IMR-90 (cell line): ENCODE data around the gene BFSP1. TPM values are rescaled to one million over a fixed set of nuclear protein-coding genes. Genes with fewer than 3 reads are reported as not detected.

Experiments
- ATAC-seq: fragments of 200-7000 bp; cut with Tn5 transposase; 2 replicates; pipeline ENCODE4 v1.9.1; 2020; ENCODE audit warnings: low read depth, mild to moderate bottlenecking, moderate library complexity
- BruUV-seq: library from RNA; stranded (reverse); fragments of 400-500 nt; replicated peaks from 2 replicates; lab custom pipeline; 2021; lab: Mats Ljungman, UMichigan
- CTCF ChIA-PET: fragments of 300-600 bp; formaldehyde crosslinking; extraction: SDS; loops from one replicate; lab custom pipeline; 2021; ENCODE audit warnings: antibody characterized with exemption; lab: Yijun Ruan, JAX
- POLR2A ChIA-PET: fragments of 300-600 bp; sonication (Branson Sonifier 250); formaldehyde crosslinking; loops from one replicate; lab custom pipeline; 2022; ENCODE audit warnings: antibody characterized with exemption; ENCODE audit not compliant: unreplicated experiment; lab: Charles Lee
- DNase-seq: peaks from one replicate; pipeline ENCODE4 v3.0.0; 2013
- H2AFZ ChIP-seq: replicated peaks from 2 replicates; pipeline ENCODE3; 2013; ENCODE audit warnings: low read length, mild to moderate bottlenecking; ENCODE audit not compliant: poor library complexity
- H2AK5ac ChIP-seq: 2 replicates; pipeline ENCODE4 v1.6.1; 2013; ENCODE audit warnings: low read depth, low read length, inconsistent platforms
- H2AK9ac ChIP-seq: replicated peaks from 2 replicates; pipeline ENCODE3; 2013; ENCODE audit warnings: mild to moderate bottlenecking, low read depth, low read length, moderate library complexity; ENCODE audit not compliant: poor library complexity
- H2BK120ac ChIP-seq: 2 replicates; pipeline ENCODE4 v1.6.1; 2013; ENCODE audit warnings: low read depth, low read length, inconsistent platforms
- H2BK15ac ChIP-seq: 3 replicates; pipeline ENCODE4 v1.6.1; 2013; ENCODE audit warnings: low read depth, low read length, inconsistent platforms
- H2BK20ac ChIP-seq: 2 replicates; pipeline ENCODE4 v1.6.1; 2013; ENCODE audit warnings: low read depth, mild to moderate bottlenecking, inconsistent platforms, low read length, moderate library complexity
- H2BK5ac ChIP-seq: 2 replicates; pipeline ENCODE4 v1.6.1; 2013; ENCODE audit warnings: mild to moderate bottlenecking, low read depth, low read length, inconsistent platforms; ENCODE audit not compliant: poor library complexity, severe bottlenecking
- H3K14ac ChIP-seq: replicated peaks from 2 replicates; pipeline ENCODE4 v1.6.1; 2013; ENCODE audit warnings: low read depth, low read length, inconsistent platforms
- H3K18ac ChIP-seq: 2 replicates; pipeline ENCODE4 v1.6.1; 2013; ENCODE audit warnings: low read depth, low read length, control low read depth
- H3K23ac ChIP-seq: 2 replicates; pipeline ENCODE4 v1.6.1; 2013; ENCODE audit warnings: low read depth, low read length, inconsistent platforms
- H3K27ac ChIP-seq: 2 replicates; pipeline ENCODE4 v1.5.1; 2013; ENCODE audit warnings: mild to moderate bottlenecking, control low read depth, low read length; ENCODE audit not compliant: insufficient read depth
- H3K27me3 ChIP-seq: 2 replicates; pipeline ENCODE4 v1.6.1; 2013; ENCODE audit warnings: low read length; ENCODE audit not compliant: control insufficient read depth, insufficient read depth
- H3K36me3 ChIP-seq: 2 replicates; pipeline ENCODE4 v1.6.1; 2013; ENCODE audit warnings: low read length, mixed read lengths; ENCODE audit not compliant: control insufficient read depth, insufficient read depth
- H3K4ac ChIP-seq: 2 replicates; pipeline ENCODE4 v1.6.1; 2013; ENCODE audit warnings: low read depth, low read length, inconsistent platforms
- H3K4me1 ChIP-seq: 2 replicates; pipeline ENCODE4 v1.6.1; 2013; ENCODE audit warnings: low read length, mixed read lengths; ENCODE audit not compliant: control insufficient read depth, insufficient read depth
- H3K4me2 ChIP-seq: 2 replicates; pipeline ENCODE4 v1.6.1; 2013; ENCODE audit warnings: low read depth, mild to moderate bottlenecking, control low read depth, low read length, moderate library complexity
- H3K4me3 ChIP-seq: 2 replicates; pipeline ENCODE4 v1.5.1; 2013; ENCODE audit warnings: low read depth, mild to moderate bottlenecking, control low read depth, low read length, moderate library complexity; ENCODE audit not compliant: insufficient read depth
- H3K56ac ChIP-seq: 2 replicates; pipeline ENCODE4 v1.6.1; 2013; ENCODE audit warnings: low read length, inconsistent platforms; ENCODE audit not compliant: insufficient read depth; ENCODE audit errors: extremely low read depth
- H3K79me1 ChIP-seq, 2 experiments: 2 replicates each; pipeline ENCODE4 v1.6.1; 2013; ENCODE audit warnings: low read length in 2 of 2, inconsistent platforms in 1 of 2, low read depth in 1 of 2
- H3K9ac ChIP-seq: 2 replicates; pipeline ENCODE4 v1.6.1; 2013; ENCODE audit warnings: low read depth, low read length, control low read depth
- H3K9me1 ChIP-seq: 2 replicates; pipeline ENCODE4 v1.6.1; 2013; ENCODE audit warnings: low read length, inconsistent platforms; ENCODE audit not compliant: insufficient read depth
- H3K9me3 ChIP-seq: 2 replicates; pipeline ENCODE4 v1.6.1; 2013; ENCODE audit warnings: low read length; ENCODE audit not compliant: control insufficient read depth, insufficient read depth
- H4K20me1 ChIP-seq: 2 replicates; pipeline ENCODE4 v1.6.1; 2013; ENCODE audit warnings: low read length, inconsistent platforms; ENCODE audit not compliant: insufficient read depth
- H4K5ac ChIP-seq: 2 replicates; pipeline ENCODE4 v1.6.1; 2013; ENCODE audit warnings: mild to moderate bottlenecking, low read depth, low read length, control low read depth
- H4K8ac ChIP-seq, 2 experiments: 2 replicates each; pipeline ENCODE4 v1.6.1; 2013; ENCODE audit warnings: low read depth in 2 of 2, low read length in 2 of 2, control low read depth in 1 of 2, inconsistent platforms in 1 of 2
- H4K91ac ChIP-seq: 2 replicates; pipeline ENCODE4 v1.6.1; 2013; ENCODE audit warnings: low read depth, low read length, inconsistent platforms; ENCODE audit not compliant: insufficient read depth
- RFX5 ChIP-seq: IDR thresholded peaks from 2 replicates; pipeline ENCODE4 v1.8.0; 2012; ENCODE audit warnings: low read depth, mild to moderate bottlenecking, low read length, moderate library complexity
- WGBS, 2 experiments: methylation state at CpG; one replicate each; pipeline versions ENCODE4 v1.1.5 to v1.1.7; 2013; ENCODE audit warnings: missing lambda C conversion rate in 2 of 2; ENCODE audit not compliant: insufficient read length in 1 of 2; ENCODE audit errors: extremely low coverage in 2 of 2; 5-methylcytosine and 5-hydroxymethylcytosine counted together
- dilution Hi-C: fragments of 300-500 bp; cut with HindIII; formaldehyde crosslinking; loops from one replicate; pipeline ENCODE4 v1.14.3; 2018; ENCODE audit warnings: low sequenced_read_pairs; ENCODE audit not compliant: unreplicated experiment
- in situ Hi-C: fragments of 300-500 bp; cut with MboI; formaldehyde crosslinking; loops from 3 replicates; pipeline ENCODE4 v1.14.3; 2019; ENCODE audit warnings: low sequenced_read_pairs, inconsistent platforms, mixed read lengths
- intact Hi-C: fragments of 100-400 bp; cut with micrococcal nuclease; formaldehyde crosslinking; loops from 2 replicates; pipeline ENCODE4 v1.10.0; 2022
- polyA plus RNA-seq, 3 experiments: library from polyadenylated mRNA; depleted of rRNA; stranded (reverse); fragments of >200 nt; gene quantifications; 2 replicates each; pipeline ENCODE4 v1.2.3, GENCODE V29; 2012; ENCODE audit warnings: low replicate concordance in 1 of 3
- total RNA-seq: library from RNA; depleted of rRNA; stranded (reverse); fragments of >200 nt; gene quantifications from 2 replicates; pipeline ENCODE4 v1.2.3, GENCODE V29; 2012

Gene BFSP1
- total and polyA plus RNA-seq, 2 of the 4 experiments (the other 2 are of a cell fraction): 1.1 to 2.0 TPM

DNA sequence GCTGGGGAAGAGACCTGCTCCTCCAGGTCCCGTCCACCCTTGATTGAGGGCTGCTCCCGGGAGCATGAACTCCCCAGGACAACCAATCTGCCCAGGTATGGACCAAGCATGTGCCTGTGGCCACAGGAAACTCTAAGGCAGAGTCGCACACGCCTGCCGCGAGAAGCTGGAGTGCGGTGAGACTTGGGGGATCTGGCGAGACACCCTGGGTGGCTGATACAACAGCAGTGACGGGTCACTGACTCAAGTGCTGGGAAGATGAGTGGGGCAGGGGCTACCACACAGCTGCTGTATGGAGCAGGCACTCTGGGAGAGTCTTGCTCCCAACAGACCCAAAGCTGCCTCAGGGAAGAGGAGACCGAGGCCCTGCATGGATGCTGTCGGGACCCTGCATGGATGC is 40.1 kb downstream of the BFSP1 start:
- BruUV-seq: no TSS peak
- H3K4ac ChIP-seq: no peak overlapping the region
- no peaks in the 10 kb centered on the region for H3K36me3 ChIP-seq
- H3K4me2 ChIP-seq: no peak overlapping the region
- no peak overlapping the region for H3K23ac ChIP-seq
- no peaks in the 10 kb centered on the region for H4K20me1 ChIP-seq
- no peak for DNase-seq
- H2BK15ac ChIP-seq: no peak overlapping the region
- no peak overlapping the region for H4K91ac ChIP-seq
- no peak overlapping the region for H3K56ac ChIP-seq
- H2BK120ac ChIP-seq: no peak overlapping the region
- no peak for ATAC-seq
- in situ Hi-C loops: no loop called here
- H3K9ac ChIP-seq: no peak overlapping the region
- H3K14ac ChIP-seq: no peak overlapping the region
- WGBS, 2 experiments: 56% methylated on average over 3 of the region's 11 CpGs; no CpG with 5 or more reads in 1 of the 2 experiments
- dilution Hi-C loops: no loop called here
- POLR2A ChIA-PET: no interaction called here
- no peak overlapping the region for H2BK5ac ChIP-seq
- no peak overlapping the region for H3K18ac ChIP-seq
- H4K8ac ChIP-seq: no peak overlapping the region
- intact Hi-C loops: no loop called here
- H4K5ac ChIP-seq: no peak overlapping the region
- H3K27me3 ChIP-seq: peaks cover 45% of the 10 kb centered on the region
- H2AK9ac ChIP-seq: no peak overlapping the region
- H3K4me3 ChIP-seq: no peak overlapping the region
- no peaks in the 10 kb centered on the region for H3K4me1 ChIP-seq
- no peak overlapping the region for H2AK5ac ChIP-seq
- CTCF ChIA-PET: no interaction called here
- no peaks in the 10 kb centered on the region for H3K9me1 ChIP-seq
- peak overlapping the region; percentile 45 for H2AFZ ChIP-seq
- no peak for TF ChIP-seq RFX5
- no peak overlapping the region for H2BK20ac ChIP-seq
- no peaks in the 10 kb centered on the region for H3K9me3 ChIP-seq
- H3K27ac ChIP-seq: no peak overlapping the region
- no peaks in the 10 kb centered on the region for H3K79me1 ChIP-seq
